ENCODE data around the gene PDE8A. TPM values are rescaled to one million over a fixed set of nuclear protein-coding genes. Genes with fewer than 3 reads are reported as not detected.

Gene PDE8A
- total RNA-seq, 1 donor from 2014 or later = 22.9 TPM

GRCh38 chr15:85151861-85152260 is 170.2 kb downstream of the PDE8A start:
- Histone ChIP-seq H3K27me3 (no peaks in the 10 kb centered on the region), H3K4me3 (no peak overlapping the region), H3K9me3 (no peaks in the 10 kb centered on the region), H3K36me3 (no peaks in the 10 kb centered on the region), H3K27ac (no peak overlapping the region), H3K4me1 (no peaks in the 10 kb centered on the region)
- TF ChIP-seq CTCF (IDR thresholded peaks at IDR 0.05) = no peak
- intact Hi-C loops (cut with DNase I) = no loop called here
- DNase-seq (ENCODE audit: low spot score in 2 of 2) = no peak

GRCh38 chr15:85154061-85154460 is 172.4 kb downstream of the PDE8A start:
- no peaks in the 10 kb centered on the region for H3K27me3 ChIP-seq

GRCh38 chr15:85155360-85155759 is 173.7 kb downstream of the PDE8A start:
- intact Hi-C loops (cut with DNase I) = no loop called here
- no peak for DNase-seq (ENCODE audit: low spot score in 2 of 2)
- Histone ChIP-seq H3K4me3 (no peak overlapping the region), H3K27me3 (no peaks in the 10 kb centered on the region), H3K27ac (no peak overlapping the region), H3K4me1 (no peaks in the 10 kb centered on the region), H3K36me3 (no peaks in the 10 kb centered on the region), H3K9me3 (no peaks in the 10 kb centered on the region)
- no peak for TF ChIP-seq CTCF (IDR thresholded peaks at IDR 0.05)

More at GRCh38 chr15:85154061-85154460, 172.4 kb downstream of the PDE8A start:
- H3K4me3 ChIP-seq = no peak overlapping the region
- no peak for TF ChIP-seq CTCF (IDR thresholded peaks at IDR 0.05)
- H3K27ac ChIP-seq = no peak overlapping the region
- no peaks in the 10 kb centered on the region for H3K4me1 ChIP-seq
- no peaks in the 10 kb centered on the region for H3K36me3 ChIP-seq
- intact Hi-C loops (cut with DNase I) = no loop called here
- no peaks in the 10 kb centered on the region for H3K9me3 ChIP-seq
- no peak for DNase-seq (ENCODE audit: low spot score in 2 of 2)

GRCh38 chr15:85155857-85156256 is 174.2 kb downstream of the PDE8A start:
- no peak for TF ChIP-seq CTCF (IDR thresholded peaks at IDR 0.05)
- Histone ChIP-seq H3K4me1 (no peaks in the 10 kb centered on the region), H3K27ac (no peak overlapping the region), H3K36me3 (no peaks in the 10 kb centered on the region), H3K27me3 (no peaks in the 10 kb centered on the region), H3K4me3 (no peak overlapping the region), H3K9me3 (no peaks in the 10 kb centered on the region)
- no peak for DNase-seq (ENCODE audit: low spot score in 2 of 2)
- intact Hi-C loops (cut with DNase I) = no loop called here

GRCh38 chr15:85157344-85157743 is 175.7 kb downstream of the PDE8A start:
- Histone ChIP-seq H3K4me3 (no peak overlapping the region), H3K27me3 (no peaks in the 10 kb centered on the region), H3K9me3 (no peaks in the 10 kb centered on the region), H3K36me3 (no peaks in the 10 kb centered on the region), H3K4me1 (no peaks in the 10 kb centered on the region), H3K27ac (no peak overlapping the region)
- DNase-seq (ENCODE audit: low spot score in 2 of 2) = no peak
- no peak for TF ChIP-seq CTCF (IDR thresholded peaks at IDR 0.05)
- intact Hi-C loops (cut with DNase I) = no loop called here

- DNase-seq (ENCODE audit: low spot score in 2 of 2) = no peak
- intact Hi-C loops (cut with DNase I) = loop anchor here (10.0 kb wide), 1 partner anchor 57 kb away; no protein-coding TSS in a partner anchor
- TF ChIP-seq CTCF (IDR thresholded peaks at IDR 0.05) = no peak
- H3K4me3 ChIP-seq = no peak overlapping the region
- H3K4me1 ChIP-seq = no peaks in the 10 kb centered on the region
- H3K27me3 ChIP-seq = no peaks in the 10 kb centered on the region
- H3K9me3 ChIP-seq = peaks cover 0 to 13% of the 10 kb centered on the region in 2 donors
- H3K36me3 ChIP-seq = no peaks in the 10 kb centered on the region
- H3K27ac ChIP-seq = no peak overlapping the region
These were observed 180.6 kb downstream of the PDE8A start for GRCh38 chr15:85162237-85162636.

Data from ascending aorta (tissue), 2 donors.